Duodenal mucosa (tissue), 2 donors: Measurements from ENCODE around the gene RASSF5.

ENCODE experiments used
- H3K27ac ChIP-seq: one replicate; pipeline ENCODE4 v1.7.0; 2013; ENCODE audit warnings: low read depth, low read length
- H3K27me3 ChIP-seq, 2 donors: one replicate each; pipeline ENCODE4 v1.7.0; 2013; ENCODE audit warnings: low read length in 2 of 2, control low read depth in 1 of 2; ENCODE audit not compliant: insufficient read depth in 2 of 2, control insufficient read depth in 1 of 2
- H3K36me3 ChIP-seq, 2 donors: one replicate each; pipeline ENCODE4 v1.7.0; 2013; ENCODE audit warnings: low read length in 2 of 2, control low read depth in 1 of 2; ENCODE audit not compliant: insufficient read depth in 2 of 2, control insufficient read depth in 1 of 2
- H3K4me1 ChIP-seq, 2 donors: one replicate each; pipeline ENCODE4 v1.7.0; 2013; ENCODE audit warnings: low read length in 2 of 2, control low read depth in 1 of 2; ENCODE audit not compliant: insufficient read depth in 2 of 2, control insufficient read depth in 1 of 2
- H3K4me3 ChIP-seq, 2 donors: one replicate each; pipeline ENCODE4 v1.7.0; 2013; ENCODE audit warnings: low read length in 2 of 2, low read depth in 1 of 2
- H3K9ac ChIP-seq, 2 donors: one replicate each; pipeline ENCODE4 v1.7.0; 2013; ENCODE audit warnings: low read length in 2 of 2, low read depth in 1 of 2
- H3K9me3 ChIP-seq, 2 donors: one replicate each; pipeline ENCODE4 v1.7.0; 2013; ENCODE audit warnings: low read length in 2 of 2, control low read depth in 1 of 2; ENCODE audit not compliant: control insufficient read depth in 1 of 2

Gene RASSF5

GRCh38 chr1:206582537-206582936, 75.2 kb downstream of the RASSF5 start:
- no peak overlapping the region for H3K9ac ChIP-seq
- H3K4me1 ChIP-seq = peaks cover 16 to 37% of the 10 kb centered on the region in 2 donors
- no peaks in the 10 kb centered on the region for H3K27me3 ChIP-seq
- no peaks in the 10 kb centered on the region for H3K9me3 ChIP-seq
- H3K36me3 ChIP-seq = peaks cover 4 to 30% of the 10 kb centered on the region in 2 donors
- no peak overlapping the region for H3K27ac ChIP-seq
- H3K4me3 ChIP-seq = peak overlapping the region in 1 of 2 donors; percentile 11

- H3K9me3 ChIP-seq = no peaks in the 10 kb centered on the region
- H3K27ac ChIP-seq = no peak overlapping the region
- H3K4me3 ChIP-seq = no peak overlapping the region
- peaks cover 15 to 36% of the 10 kb centered on the region in 2 donors for H3K4me1 ChIP-seq
- no peaks in the 10 kb centered on the region for H3K27me3 ChIP-seq
- H3K36me3 ChIP-seq = peaks cover 4 to 36% of the 10 kb centered on the region in 2 donors
- H3K9ac ChIP-seq = peak overlapping the region in 1 of 2 donors; percentile 15
Measured at GRCh38 chr1:206582971-206583706, 75.8 kb downstream of the RASSF5 start.

GRCh38 chr1:206583707-206584648, 76.6 kb downstream of the RASSF5 start:
- peaks cover 11 to 43% of the 10 kb centered on the region in 2 donors for H3K36me3 ChIP-seq
- H3K27ac ChIP-seq = no peak overlapping the region
- H3K4me1 ChIP-seq = peaks cover 15 to 29% of the 10 kb centered on the region in 2 donors
- H3K9me3 ChIP-seq = no peaks in the 10 kb centered on the region
- H3K4me3 ChIP-seq = no peak overlapping the region
- peak overlapping the region in 1 of 2 donors; percentile 15 for H3K9ac ChIP-seq
- H3K27me3 ChIP-seq = no peaks in the 10 kb centered on the region

- H3K27me3 ChIP-seq = no peaks in the 10 kb centered on the region
- H3K9ac ChIP-seq = no peak overlapping the region
- no peaks in the 10 kb centered on the region for H3K9me3 ChIP-seq
- H3K36me3 ChIP-seq = peaks cover 14 to 50% of the 10 kb centered on the region in 2 donors
- no peak overlapping the region for H3K4me3 ChIP-seq
- H3K27ac ChIP-seq = no peak overlapping the region
- H3K4me1 ChIP-seq = peaks cover 10 to 27% of the 10 kb centered on the region in 2 donors
Measured at GRCh38 chr1:206584683-206585082, 77.4 kb downstream of the RASSF5 start.

- Histone ChIP-seq H3K9ac (no peak overlapping the region), H3K27ac (no peak overlapping the region), H3K27me3 (no peaks in the 10 kb centered on the region), H3K4me3 (no peak overlapping the region), H3K36me3 (peaks cover 22 to 64% of the 10 kb centered on the region in 2 donors), H3K9me3 (no peaks in the 10 kb centered on the region), H3K4me1 (peaks cover 3 to 13% of the 10 kb centered on the region in 2 donors)
Measured at GRCh38 chr1:206586501-206587445, 79.4 kb downstream of the RASSF5 start.

- Histone ChIP-seq H3K9ac (no peak overlapping the region), H3K9me3 (no peaks in the 10 kb centered on the region), H3K36me3 (peaks cover 30 to 75% of the 10 kb centered on the region in 2 donors), H3K27ac (no peak overlapping the region), H3K27me3 (no peaks in the 10 kb centered on the region), H3K4me1 (peaks cover 0 to 7% of the 10 kb centered on the region in 2 donors), H3K4me3 (no peak overlapping the region)
Measured at GRCh38 chr1:206587904-206588303, 80.6 kb downstream of the RASSF5 start.

GRCh38 chr1:206588492-206588891, 81.2 kb downstream of the RASSF5 start:
- H3K36me3 ChIP-seq = peaks cover 36 to 81% of the 10 kb centered on the region in 2 donors

GRCh38 chr1:206589206-206589605, 81.9 kb downstream of the RASSF5 start:
- Histone ChIP-seq H3K9me3 (no peaks in the 10 kb centered on the region), H3K36me3 (peaks cover 40 to 88% of the 10 kb centered on the region in 2 donors), H3K9ac (no peak overlapping the region), H3K4me1 (no peaks in the 10 kb centered on the region), H3K27me3 (no peaks in the 10 kb centered on the region), H3K27ac (no peak overlapping the region), H3K4me3 (no peak overlapping the region)

More at GRCh38 chr1:206588492-206588891, 81.2 kb downstream of the RASSF5 start:
- no peak overlapping the region for H3K27ac ChIP-seq
- no peak overlapping the region for H3K4me3 ChIP-seq
- H3K27me3 ChIP-seq = no peaks in the 10 kb centered on the region
- peaks cover 0 to 1% of the 10 kb centered on the region in 2 donors for H3K4me1 ChIP-seq
- no peaks in the 10 kb centered on the region for H3K9me3 ChIP-seq
- H3K9ac ChIP-seq = no peak overlapping the region

- Histone ChIP-seq H3K27ac (no peak overlapping the region), H3K4me3 (no peak overlapping the region), H3K4me1 (no peaks in the 10 kb centered on the region), H3K36me3 (peaks cover 41 to 87% of the 10 kb centered on the region in 2 donors), H3K27me3 (no peaks in the 10 kb centered on the region), H3K9ac (no peak overlapping the region), H3K9me3 (no peaks in the 10 kb centered on the region)
Measured at GRCh38 chr1:206590025-206590758, 82.9 kb downstream of the RASSF5 start.
